SK-N-SH treated with all-trans-retinoic acid at 6 μM for 48 hours (cell line): ENCODE data around the gene KREMEN2.

Source experiments
- ATAC-seq: fragments of 200-7000 bp; cut with Tn5 transposase; 3 replicates; pipeline ENCODE4 v1.9.1; 2020; ENCODE audit warnings: mild to moderate bottlenecking, moderate library complexity
- ARNTL ChIP-seq: fragments of 450-650 bp; formaldehyde crosslinking; IDR thresholded peaks from 2 replicates; pipeline ENCODE4 v1.5.0; 2020; ENCODE audit warnings: low read depth, mild to moderate bottlenecking, moderate library complexity, borderline replicate concordance
- BACH2 ChIP-seq: fragments of 250-450 bp; sonication (Bioruptor Pico); IDR thresholded peaks from 2 replicates; pipeline ENCODE4 v1.9.0; 2021; ENCODE audit warnings: mild to moderate bottlenecking, borderline replicate concordance
- CREB5 ChIP-seq: fragments of 250-450 bp; sonication (Bioruptor Pico); IDR thresholded peaks from 2 replicates; pipeline ENCODE4 v1.5.1; 2020; ENCODE audit warnings: low read depth, mild to moderate bottlenecking, moderate library complexity
- CSDC2 ChIP-seq: fragments of 250-450 bp; sonication (Bioruptor Pico); IDR thresholded peaks from 2 replicates; pipeline ENCODE4 v1.5.0; 2020; ENCODE audit warnings: mild to moderate bottlenecking, moderate library complexity
- CSRNP3 ChIP-seq: fragments of 250-450 bp; sonication (Bioruptor Pico); IDR thresholded peaks from 2 replicates; pipeline ENCODE4 v1.5.1; 2021; ENCODE audit warnings: mild to moderate bottlenecking, moderate library complexity
- ESRRG ChIP-seq: fragments of 250-450 bp; sonication (Bioruptor Pico); IDR thresholded peaks from 2 replicates; pipeline ENCODE4 v1.6.1; 2021; ENCODE audit warnings: mild to moderate bottlenecking
- GLIS3 ChIP-seq: fragments of 250-450 bp; sonication (Bioruptor Pico); IDR thresholded peaks from 2 replicates; pipeline ENCODE4 v1.5.0; 2020; ENCODE audit warnings: mild to moderate bottlenecking, moderate library complexity
- ISL1 ChIP-seq: fragments of 250-450 bp; sonication (Bioruptor Pico); IDR thresholded peaks from 2 replicates; pipeline ENCODE4 v2.1.2; 2022; ENCODE audit warnings: mild to moderate bottlenecking, moderate library complexity
- OSR1 ChIP-seq: fragments of 250-450 bp; sonication (Bioruptor Pico); IDR thresholded peaks from 2 replicates; pipeline ENCODE4 v1.8.0; 2022; ENCODE audit warnings: moderate library complexity, mild to moderate bottlenecking, inconsistent platforms
- PATZ1 ChIP-seq: fragments of 250-450 bp; sonication (Bioruptor Pico); IDR thresholded peaks from 2 replicates; pipeline ENCODE4 v1.8.0; 2020; ENCODE audit warnings: mild to moderate bottlenecking, moderate library complexity, borderline replicate concordance
- POU6F1 ChIP-seq: fragments of 250-450 bp; sonication (Bioruptor Pico); IDR thresholded peaks from 2 replicates; pipeline ENCODE4 v1.8.0; 2021; ENCODE audit warnings: low read depth, mild to moderate bottlenecking, moderate library complexity, borderline replicate concordance
- PPARA ChIP-seq: fragments of 250-450 bp; sonication (Bioruptor Pico); IDR thresholded peaks from 2 replicates; pipeline ENCODE4 v1.5.0; 2020; ENCODE audit warnings: mild to moderate bottlenecking, borderline replicate concordance
- RARB ChIP-seq: fragments of 250-450 bp; sonication (Bioruptor Pico); IDR thresholded peaks from 2 replicates; pipeline ENCODE4 v1.8.0; 2021; ENCODE audit warnings: mild to moderate bottlenecking, moderate library complexity
- SNAI2 ChIP-seq: fragments of 250-450 bp; sonication (Bioruptor Pico); IDR thresholded peaks from 2 replicates; pipeline ENCODE4 v1.5.0; 2020; ENCODE audit warnings: mild to moderate bottlenecking, moderate library complexity
- TCF4 ChIP-seq: fragments of 250-450 bp; sonication (Bioruptor Pico); IDR thresholded peaks from 2 replicates; pipeline ENCODE4 v1.8.0; 2021; ENCODE audit warnings: mild to moderate bottlenecking, moderate library complexity, borderline replicate concordance
- TOX ChIP-seq: fragments of 250-450 bp; sonication (Bioruptor Pico); IDR thresholded peaks from 2 replicates; pipeline ENCODE4 v1.8.0; 2021; ENCODE audit warnings: mild to moderate bottlenecking, moderate library complexity, borderline replicate concordance
- TSHZ2 ChIP-seq: fragments of 250-450 bp; sonication (Bioruptor Pico); IDR thresholded peaks from 2 replicates; pipeline ENCODE4 v1.5.0; 2020; ENCODE audit warnings: mild to moderate bottlenecking, moderate library complexity
- ZC3H10 ChIP-seq: fragments of 250-450 bp; sonication (Bioruptor Pico); IDR thresholded peaks from 2 replicates; pipeline ENCODE4 v1.5.1; 2021; ENCODE audit warnings: mild to moderate bottlenecking, moderate library complexity
- ZFP3 ChIP-seq: fragments of 250-450 bp; sonication (Bioruptor Pico); IDR thresholded peaks from 2 replicates; pipeline ENCODE4 v1.5.0; 2020; ENCODE audit warnings: mild to moderate bottlenecking, moderate library complexity
- ZFP30 ChIP-seq: fragments of 450-650 bp; formaldehyde crosslinking; IDR thresholded peaks from 2 replicates; pipeline ENCODE4 v1.5.0; 2022; ENCODE audit warnings: mild to moderate bottlenecking, moderate library complexity
- ZNF565 ChIP-seq: fragments of 450-650 bp; formaldehyde crosslinking; conservative IDR thresholded peaks from 2 replicates; pipeline ENCODE4 v1.5.0; 2020; ENCODE audit warnings: low read depth, mild to moderate bottlenecking, moderate library complexity
- ZNF70 ChIP-seq: fragments of 450-650 bp; formaldehyde crosslinking; IDR thresholded peaks from 2 replicates; pipeline ENCODE4 v1.5.0; 2020; ENCODE audit warnings: mild to moderate bottlenecking, moderate library complexity
- ZNF8 ChIP-seq: fragments of 450-650 bp; formaldehyde crosslinking; IDR thresholded peaks from 2 replicates; pipeline ENCODE4 v1.5.0; 2020; ENCODE audit warnings: mild to moderate bottlenecking, moderate library complexity

The KREMEN2 gene

GRCh38 chr16:2971985-2972784 is 8.1 kb downstream of the KREMEN2 start:
- no peak for ATAC-seq
- TF ChIP-seq ZFP30 (no peak), CREB5 (CRISPR knock-in tag) (no peak), RARB (no peak), PATZ1 (CRISPR knock-in tag) (no peak), SNAI2 (CRISPR knock-in tag) (no peak), TOX (CRISPR knock-in tag) (no peak), ZNF70 (CRISPR knock-in tag) (no peak), OSR1 (CRISPR knock-in tag) (no peak), ZFP3 (CRISPR knock-in tag) (no peak), ISL1 (no peak), TSHZ2 (CRISPR knock-in tag) (no peak), ARNTL (CRISPR knock-in tag) (no peak), BACH2 (no peak), PPARA (no peak), ZNF8 (CRISPR knock-in tag) (no peak), CSDC2 (CRISPR knock-in tag) (no peak), TCF4 (no peak), GLIS3 (no peak), ZNF565 (no peak), POU6F1 (CRISPR knock-in tag) (no peak)

- ATAC-seq = no peak
- TF ChIP-seq OSR1 (CRISPR knock-in tag) (no peak), ISL1 (no peak), PATZ1 (CRISPR knock-in tag) (no peak), RARB (no peak), GLIS3 (no peak), BACH2 (no peak), TSHZ2 (CRISPR knock-in tag) (no peak), ARNTL (CRISPR knock-in tag) (no peak), SNAI2 (CRISPR knock-in tag) (no peak), ZFP30 (no peak), PPARA (no peak), CSRNP3 (CRISPR knock-in tag) (no peak), ESRRG (CRISPR knock-in tag) (no peak), ZC3H10 (CRISPR knock-in tag) (no peak), POU6F1 (CRISPR knock-in tag) (no peak), ZNF70 (CRISPR knock-in tag) (no peak), ZFP3 (CRISPR knock-in tag) (no peak), ZNF565 (no peak)
Measured at GRCh38 chr16:2973093-2973492, 9.0 kb downstream of the KREMEN2 start.
